Mesodermal cell (in vitro differentiated cells): ENCODE measurements around the gene LRP1B.

Experiments used
- H3K27ac ChIP-seq: 2 replicates; pipeline ENCODE4 v1.7.0; 2013; ENCODE audit warnings: mild to moderate bottlenecking, low read depth, low read length, moderate library complexity; ENCODE audit not compliant: severe bottlenecking
- H3K36me3 ChIP-seq: 2 replicates; pipeline ENCODE4 v1.7.1; 2013; ENCODE audit warnings: mild to moderate bottlenecking, low read length, moderate library complexity; ENCODE audit not compliant: control insufficient read depth, insufficient read depth
- H3K4me1 ChIP-seq: one replicate; pipeline ENCODE4 v1.7.1; 2013; ENCODE audit warnings: mild to moderate bottlenecking, low read length; ENCODE audit not compliant: insufficient read depth, control insufficient read depth, poor library complexity, severe bottlenecking
- H3K4me3 ChIP-seq: 2 replicates; pipeline ENCODE4 v1.7.0; 2013; ENCODE audit warnings: low read length, control low read depth, mild to moderate bottlenecking; ENCODE audit not compliant: insufficient read depth, poor library complexity, severe bottlenecking; ENCODE audit errors: extremely low read depth
- H3K9me3 ChIP-seq: 2 replicates; pipeline ENCODE4 v1.7.1; 2013; ENCODE audit warnings: mild to moderate bottlenecking, low read length, moderate library complexity; ENCODE audit not compliant: control insufficient read depth
- WGBS, 2 experiments: methylation state at CpG; one replicate each; pipeline ENCODE4 v1.1.5; 2013; ENCODE audit warnings: missing lambda C conversion rate in 2 of 2; ENCODE audit not compliant: insufficient coverage in 2 of 2; 5-methylcytosine and 5-hydroxymethylcytosine counted together

LRP1B gene

DNA sequence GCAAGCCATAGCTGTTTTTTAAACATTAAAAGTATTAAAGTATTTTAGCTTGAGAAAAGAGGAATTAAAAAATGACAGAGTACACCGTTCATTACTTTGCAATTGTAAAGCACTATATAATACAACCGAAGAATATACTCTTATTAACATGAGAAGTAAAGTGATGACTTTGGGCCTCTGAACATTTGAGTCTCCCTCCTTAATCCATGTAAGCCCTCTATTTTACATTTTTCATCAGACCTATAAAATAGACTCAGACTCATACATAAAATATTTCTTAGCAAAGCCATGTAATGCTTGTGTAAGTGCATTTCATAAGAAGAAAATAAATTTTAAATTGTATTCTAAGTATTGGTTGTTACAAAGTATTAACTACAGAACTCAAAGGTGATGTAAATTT, 198.6 kb downstream of the LRP1B start:
- Histone ChIP-seq H3K36me3 (no peaks in the 10 kb centered on the region), H3K9me3 (no peaks in the 10 kb centered on the region), H3K4me1 (no peaks in the 10 kb centered on the region), H3K4me3 (no peak overlapping the region), H3K27ac (no peak overlapping the region)
- WGBS, 2 experiments: no CpG with 5 or more reads among the region's 2 CpGs

DNA sequence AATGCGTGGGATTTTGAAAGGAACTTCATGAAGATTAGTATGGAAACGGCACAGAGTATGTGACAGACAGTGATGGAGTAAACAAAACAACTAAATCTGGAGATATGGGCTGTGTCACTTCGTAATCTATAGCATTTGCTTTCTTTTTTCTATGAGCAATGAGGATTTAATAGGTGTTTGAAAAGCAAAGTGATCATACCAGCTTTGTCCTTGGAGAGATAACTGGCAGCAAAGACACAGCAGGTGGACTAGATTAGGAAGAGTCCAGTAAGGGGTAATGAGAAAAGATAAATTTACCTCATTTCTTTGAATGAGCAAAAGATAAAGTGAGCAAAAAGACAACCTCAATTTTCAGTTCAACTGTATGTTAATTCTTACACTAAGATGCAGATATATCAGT, 199.0 kb downstream of the LRP1B start:
- 84 to 96% methylated on average over 2 to 3 of the region's 3 CpGs for WGBS, 2 experiments
- Histone ChIP-seq H3K27ac (no peak overlapping the region), H3K4me3 (no peak overlapping the region)

DNA sequence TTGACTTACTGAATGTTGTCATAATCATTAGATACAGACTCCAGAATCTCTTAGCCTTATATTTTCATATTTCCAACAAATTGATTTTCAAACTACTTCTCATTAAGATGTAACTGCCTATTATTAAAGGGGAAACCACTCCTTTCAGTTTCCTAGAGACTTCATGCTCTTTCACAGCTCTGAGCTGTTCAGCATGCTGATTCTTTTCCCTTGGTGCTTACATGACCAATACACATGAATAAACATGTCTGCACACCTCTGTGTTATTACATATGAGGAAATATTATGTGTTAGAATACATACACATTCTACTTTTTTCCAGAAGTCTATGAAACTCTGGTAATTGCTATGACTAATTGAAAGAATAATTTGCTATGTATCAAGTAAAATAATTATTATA, 200.0 kb downstream of the LRP1B start:
- Histone ChIP-seq H3K4me3 (no peak overlapping the region), H3K9me3 (no peaks in the 10 kb centered on the region), H3K4me1 (no peaks in the 10 kb centered on the region), H3K27ac (no peak overlapping the region), H3K36me3 (no peaks in the 10 kb centered on the region)

More for the DNA sequence above, 199.0 kb downstream of the LRP1B start:
- no peaks in the 10 kb centered on the region for H3K9me3 ChIP-seq
- H3K4me1 ChIP-seq: no peaks in the 10 kb centered on the region
- no peaks in the 10 kb centered on the region for H3K36me3 ChIP-seq

DNA sequence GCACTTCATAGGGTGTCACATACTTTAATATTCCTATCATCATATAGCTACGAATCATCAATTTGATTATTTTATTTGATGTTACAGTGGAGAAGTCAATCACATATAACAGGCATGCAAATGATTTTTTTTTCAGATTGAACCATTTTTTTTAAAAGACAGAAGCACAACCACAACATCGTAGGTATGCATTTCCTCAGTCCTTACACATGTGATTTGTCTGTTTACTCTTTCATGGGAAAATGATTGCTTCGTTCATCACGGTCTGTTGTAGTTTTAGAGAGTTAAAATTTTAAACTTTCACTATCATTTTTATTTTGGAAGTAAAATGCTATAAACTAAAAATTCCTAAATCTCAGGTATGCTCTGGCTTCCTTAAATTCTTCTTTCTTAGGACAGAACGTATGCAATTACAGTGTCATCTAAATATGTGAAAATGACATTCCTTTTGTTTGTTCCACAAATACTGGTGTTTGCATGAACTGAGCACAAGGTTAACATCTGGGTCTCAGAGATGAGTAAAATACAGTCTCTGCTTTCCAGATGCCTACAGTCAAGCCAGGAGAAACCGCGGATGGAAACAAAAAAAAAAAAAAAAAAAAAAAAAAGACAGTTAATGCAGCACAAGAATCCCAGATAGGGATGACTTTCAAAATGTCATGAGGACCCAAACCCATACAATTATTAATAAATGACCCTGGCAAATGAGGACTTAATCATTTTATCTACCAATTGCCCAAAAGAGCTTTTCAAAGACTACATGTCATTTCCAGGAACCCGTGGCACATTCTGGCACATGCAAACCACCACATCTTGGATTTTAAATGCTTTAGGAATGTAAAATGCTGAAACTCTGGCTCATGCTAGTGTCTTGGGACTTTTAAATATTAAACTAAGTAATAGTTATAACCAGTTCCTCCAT, 201.2 kb downstream of the LRP1B start:
- Histone ChIP-seq H3K9me3 (no peaks in the 10 kb centered on the region), H3K4me3 (no peak overlapping the region), H3K27ac (no peak overlapping the region), H3K4me1 (no peaks in the 10 kb centered on the region), H3K36me3 (no peaks in the 10 kb centered on the region)
- WGBS, 2 experiments: 80% methylated on average over 1 of the region's 8 CpGs; no CpG with 5 or more reads in 1 of the 2 experiments

DNA sequence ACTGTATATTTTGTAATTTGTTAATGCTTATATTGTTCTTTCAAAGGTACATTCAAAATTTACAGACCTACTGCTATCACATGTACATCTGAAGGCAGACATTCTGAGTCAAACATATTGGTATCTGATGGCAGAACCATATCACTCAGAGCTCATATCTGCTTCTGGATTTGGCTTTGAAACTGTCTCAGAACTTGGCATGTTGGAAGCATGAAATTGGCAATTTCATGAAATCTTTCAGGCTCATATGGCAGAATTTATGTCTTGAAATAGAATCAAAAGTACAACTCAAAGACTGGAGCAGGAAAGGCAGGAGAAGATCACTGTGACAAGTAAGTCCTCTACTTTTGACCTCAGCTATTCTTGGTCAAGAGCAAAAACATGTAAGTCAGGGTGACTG, 202.3 kb downstream of the LRP1B start:
- Histone ChIP-seq H3K4me3 (no peak overlapping the region), H3K36me3 (no peaks in the 10 kb centered on the region), H3K9me3 (no peaks in the 10 kb centered on the region), H3K27ac (no peak overlapping the region), H3K4me1 (no peaks in the 10 kb centered on the region)

DNA sequence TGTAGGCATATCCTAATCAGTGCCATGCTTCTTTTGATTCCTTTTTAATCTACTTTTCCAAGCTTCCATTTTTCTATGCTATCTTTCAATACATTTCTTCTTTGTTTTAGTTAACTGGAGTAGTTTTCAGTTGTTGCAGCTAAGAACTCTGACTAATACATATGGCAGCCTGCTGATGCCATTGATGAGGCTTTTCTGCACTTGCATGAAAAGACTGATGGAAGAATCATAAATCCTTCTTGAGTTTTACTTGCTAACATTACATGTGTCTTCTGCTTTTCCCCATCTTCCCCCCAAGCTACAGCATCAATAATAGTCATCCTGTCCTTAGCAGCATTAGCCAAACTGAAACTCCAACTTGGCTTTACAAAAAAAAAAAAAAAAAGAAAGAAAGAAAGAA, 203.3 kb downstream of the LRP1B start:
- H3K9me3 ChIP-seq: no peaks in the 10 kb centered on the region
- H3K4me1 ChIP-seq: no peaks in the 10 kb centered on the region
- H3K4me3 ChIP-seq: no peak overlapping the region
- H3K36me3 ChIP-seq: no peaks in the 10 kb centered on the region
- no peak overlapping the region for H3K27ac ChIP-seq

DNA sequence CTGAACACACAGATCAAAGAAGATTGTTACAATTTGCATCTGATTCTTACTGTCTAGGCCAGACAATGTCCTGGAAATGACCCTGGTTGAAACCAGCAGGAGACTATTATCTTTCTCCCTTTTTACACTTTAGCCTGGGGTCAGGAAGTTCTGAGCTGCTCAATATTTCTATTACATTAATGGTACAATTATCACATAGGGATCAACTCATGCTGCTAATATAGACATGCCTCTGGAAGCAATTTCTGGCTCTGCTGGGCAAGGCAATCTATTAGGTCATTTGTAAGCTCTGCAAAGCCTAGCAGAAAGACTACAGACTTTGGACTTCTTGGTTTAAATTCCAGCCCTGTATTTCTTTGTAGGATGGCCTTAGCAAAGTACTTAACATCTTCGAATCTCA, 205.3 kb downstream of the LRP1B start:
- WGBS, 2 experiments: 80 to 83% methylated on average over 1 of the region's 1 CpG
- Histone ChIP-seq H3K4me3 (no peak overlapping the region), H3K27ac (no peak overlapping the region), H3K9me3 (no peaks in the 10 kb centered on the region), H3K36me3 (no peaks in the 10 kb centered on the region), H3K4me1 (no peaks in the 10 kb centered on the region)

DNA sequence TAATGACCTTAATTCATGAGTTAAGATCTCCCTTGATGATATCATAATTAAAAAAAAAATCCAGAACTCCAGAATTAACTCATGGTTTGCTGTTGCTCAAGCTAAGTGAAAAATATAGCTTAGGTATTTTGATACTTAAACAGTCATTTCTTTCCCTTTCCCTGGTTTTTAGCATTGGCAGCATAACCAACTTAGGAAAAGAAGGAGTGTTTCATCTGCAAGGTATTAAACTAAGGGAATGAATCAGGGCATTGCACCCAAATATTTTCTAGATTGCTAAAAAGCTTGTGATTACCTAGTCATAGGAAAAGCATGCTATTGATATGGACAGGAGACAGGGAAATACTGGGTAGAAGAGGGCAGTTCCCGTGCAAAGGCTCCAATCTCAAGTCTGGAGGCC, 207.2 kb downstream of the LRP1B start:
- H3K27ac ChIP-seq: no peak overlapping the region
- H3K9me3 ChIP-seq: no peaks in the 10 kb centered on the region
- H3K36me3 ChIP-seq: no peaks in the 10 kb centered on the region
- 75 to 100% methylated on average over 1 of the region's 1 CpG for WGBS, 2 experiments
- no peak overlapping the region for H3K4me3 ChIP-seq
- no peaks in the 10 kb centered on the region for H3K4me1 ChIP-seq

DNA sequence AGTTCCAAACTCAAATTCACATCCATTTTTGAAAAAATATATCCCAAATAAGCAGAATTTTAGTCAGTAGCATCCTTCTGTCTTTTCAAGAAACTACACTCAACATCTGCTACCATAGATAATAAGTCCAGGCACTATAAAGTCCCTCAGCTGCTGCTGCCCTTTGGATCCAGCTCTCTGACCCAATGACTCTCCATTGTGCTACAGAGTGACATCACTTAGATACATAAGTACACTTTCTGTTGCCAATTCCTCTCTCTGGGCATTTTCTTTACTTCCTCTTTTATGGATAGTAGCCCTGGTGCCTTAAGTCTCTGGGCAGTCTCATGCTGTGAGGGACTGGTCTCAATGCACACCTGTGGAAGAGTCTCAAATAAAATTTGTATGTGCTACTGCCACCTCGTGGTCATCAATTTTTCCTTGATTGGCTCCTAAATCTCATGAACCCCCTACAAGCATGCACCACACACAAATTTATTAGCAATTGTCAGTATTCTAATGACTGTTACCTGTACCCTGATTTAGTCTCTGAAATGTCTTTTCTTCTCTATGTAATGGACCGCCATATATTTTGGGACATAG, 219.2 kb downstream of the LRP1B start:
- 86 to 100% methylated on average over 1 of the region's 2 CpGs for WGBS, 2 experiments
- Histone ChIP-seq H3K36me3 (no peaks in the 10 kb centered on the region), H3K4me3 (no peak overlapping the region), H3K27ac (no peak overlapping the region), H3K4me1 (no peaks in the 10 kb centered on the region), H3K9me3 (peaks cover 12% of the 10 kb centered on the region)

DNA sequence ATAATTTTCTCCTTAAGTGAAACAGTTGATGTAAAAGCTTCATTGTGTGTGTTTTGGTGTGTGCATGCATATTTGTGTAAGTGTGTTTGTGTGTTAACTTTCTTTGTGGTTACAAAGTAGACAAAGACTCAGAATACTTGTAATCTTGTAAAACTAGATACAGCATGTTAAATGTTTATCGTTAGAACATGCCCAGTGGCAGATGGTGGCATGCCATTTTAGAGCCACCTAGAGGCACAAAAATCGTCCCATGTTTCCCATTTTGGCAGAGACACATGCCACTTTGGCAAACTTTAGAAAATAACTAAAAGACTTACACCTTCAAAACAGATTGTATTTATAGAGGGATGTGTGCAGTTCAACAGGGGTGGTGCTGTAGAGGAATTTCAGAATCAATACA, 224.1 kb downstream of the LRP1B start:
- no peak overlapping the region for H3K27ac ChIP-seq
- no peaks in the 10 kb centered on the region for H3K36me3 ChIP-seq
- H3K4me3 ChIP-seq: no peak overlapping the region
- H3K9me3 ChIP-seq: no peaks in the 10 kb centered on the region
- no peaks in the 10 kb centered on the region for H3K4me1 ChIP-seq
- WGBS, 2 experiments: 80% methylated on average over 2 of the region's 2 CpGs; no CpG with 5 or more reads in 1 of the 2 experiments

DNA sequence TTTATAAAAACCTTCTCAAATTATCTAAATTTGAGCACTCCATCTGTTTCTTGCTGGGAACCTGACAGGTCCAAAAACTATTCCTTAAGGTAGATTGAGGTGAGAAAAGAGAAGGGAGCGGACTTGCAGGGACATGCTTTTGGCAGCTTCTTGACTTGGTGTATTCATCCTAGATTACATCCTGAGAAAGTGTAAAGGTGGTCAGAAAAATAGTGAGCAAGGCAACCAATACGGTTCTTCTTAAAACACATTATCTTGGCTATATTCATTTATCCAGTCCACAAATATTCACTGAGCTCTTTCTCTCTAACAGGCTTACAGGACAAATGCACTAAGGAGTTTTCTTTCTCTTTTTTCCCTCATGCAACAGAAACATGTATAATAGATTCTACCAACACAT, 230.0 kb downstream of the LRP1B start:
- no peaks in the 10 kb centered on the region for H3K9me3 ChIP-seq
- H3K4me1 ChIP-seq: no peaks in the 10 kb centered on the region
- H3K27ac ChIP-seq: no peak overlapping the region
- no peak overlapping the region for H3K4me3 ChIP-seq
- H3K36me3 ChIP-seq: no peaks in the 10 kb centered on the region
- 78 to 100% methylated on average over 1 of the region's 2 CpGs for WGBS, 2 experiments
